ENCODE data around the gene ZBTB20.
A peak's percentile ranks its signal among the peaks of the same experiment; 100 is the strongest.

Gene ZBTB20

DNA sequence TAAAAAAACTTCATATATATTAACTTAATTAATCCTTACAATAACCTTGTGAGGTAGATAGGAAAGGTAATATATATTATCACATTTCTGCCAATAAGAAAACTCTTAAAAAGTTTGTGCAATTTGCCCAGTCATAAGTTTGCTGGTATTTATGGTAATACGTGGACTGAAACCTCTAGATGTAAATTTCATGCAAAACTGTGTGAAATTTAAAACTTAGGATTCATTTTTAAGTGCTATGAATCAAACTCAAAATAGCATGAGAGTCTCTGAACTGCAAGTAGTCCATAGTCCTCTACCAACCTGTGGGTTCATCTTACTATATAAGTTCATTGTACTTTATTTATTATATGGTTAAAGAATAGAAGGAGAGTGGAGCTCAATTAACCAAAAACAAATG, 56.4 kb downstream of the ZBTB20 start:
- no peak for DNase-seq (ENCODE audit: low read depth)
- no peak overlapping the region for H3K4me3 ChIP-seq (ENCODE audit: low read depth, low read length)
- TF ChIP-seq, protein P1, sequence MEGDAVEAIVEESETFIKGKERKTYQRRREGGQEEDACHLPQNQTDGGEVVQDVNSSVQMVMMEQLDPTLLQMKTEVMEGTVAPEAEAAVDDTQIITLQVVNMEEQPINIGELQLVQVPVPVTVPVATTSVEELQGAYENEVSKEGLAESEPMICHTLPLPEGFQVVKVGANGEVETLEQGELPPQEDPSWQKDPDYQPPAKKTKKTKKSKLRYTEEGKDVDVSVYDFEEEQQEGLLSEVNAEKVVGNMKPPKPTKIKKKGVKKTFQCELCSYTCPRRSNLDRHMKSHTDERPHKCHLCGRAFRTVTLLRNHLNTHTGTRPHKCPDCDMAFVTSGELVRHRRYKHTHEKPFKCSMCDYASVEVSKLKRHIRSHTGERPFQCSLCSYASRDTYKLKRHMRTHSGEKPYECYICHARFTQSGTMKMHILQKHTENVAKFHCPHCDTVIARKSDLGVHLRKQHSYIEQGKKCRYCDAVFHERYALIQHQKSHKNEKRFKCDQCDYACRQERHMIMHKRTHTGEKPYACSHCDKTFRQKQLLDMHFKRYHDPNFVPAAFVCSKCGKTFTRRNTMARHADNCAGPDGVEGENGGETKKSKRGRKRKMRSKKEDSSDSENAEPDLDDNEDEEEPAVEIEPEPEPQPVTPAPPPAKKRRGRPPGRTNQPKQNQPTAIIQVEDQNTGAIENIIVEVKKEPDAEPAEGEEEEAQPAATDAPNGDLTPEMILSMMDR (IDR thresholded peaks at IDR 0.05; ENCODE audit: low read depth, low read length, missing control alignments), result no peak

GRCh38 chr3:115089481-115089880, 57.6 kb downstream of the ZBTB20 start:
- TF ChIP-seq, protein P1 (IDR thresholded peaks at IDR 0.05; ENCODE audit: low read depth, low read length, missing control alignments), result no peak
- H3K4me3 ChIP-seq (ENCODE audit: low read depth, low read length), result no peak overlapping the region
- no peak for DNase-seq (ENCODE audit: low read depth)

DNA sequence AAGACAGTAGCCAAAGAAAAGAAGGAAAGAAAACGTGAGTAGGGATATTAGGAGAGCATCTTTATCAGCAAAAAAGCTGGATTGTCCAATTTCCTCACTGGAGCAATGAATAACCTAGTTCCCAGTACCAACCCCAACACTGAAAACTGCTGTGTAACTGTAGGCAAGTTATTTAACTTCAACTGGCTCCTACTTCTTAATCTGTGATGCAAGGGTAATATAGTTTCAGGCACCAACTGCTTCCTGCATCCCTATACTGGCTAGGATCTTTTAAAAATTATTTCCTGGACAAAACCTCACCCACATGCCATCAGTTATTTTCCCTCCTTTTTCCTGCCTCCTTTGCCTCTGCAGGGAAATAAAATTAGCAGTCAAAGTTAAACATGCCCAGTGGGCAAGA, 59.6 kb downstream of the ZBTB20 start:
- DNase-seq (ENCODE audit: low read depth), result no peak
- H3K4me3 ChIP-seq (ENCODE audit: low read depth, low read length), result no peak overlapping the region
- TF ChIP-seq, protein P1 (IDR thresholded peaks at IDR 0.05; ENCODE audit: low read depth, low read length, missing control alignments), result no peak

DNA sequence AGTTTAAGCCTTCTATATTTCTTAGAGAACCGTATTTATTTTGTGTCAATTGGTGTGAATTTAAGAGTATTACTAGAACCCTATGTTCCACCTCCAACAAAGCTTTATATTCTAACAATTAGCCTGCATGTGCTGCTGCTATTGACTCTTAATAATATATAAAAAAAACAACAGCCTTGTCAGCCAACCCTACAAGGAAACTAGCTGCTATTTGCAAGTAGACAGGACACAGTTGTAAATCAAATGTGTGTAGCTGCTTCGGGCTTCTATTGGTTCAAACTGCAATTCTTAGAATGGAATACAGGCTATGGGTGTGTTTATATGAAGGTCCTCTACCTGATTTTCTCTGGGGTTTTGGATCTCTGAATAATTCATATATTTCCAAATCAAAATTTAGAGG, 60.7 kb downstream of the ZBTB20 start:
- no peak for DNase-seq (ENCODE audit: low read depth)
- TF ChIP-seq, protein P1 (IDR thresholded peaks at IDR 0.05; ENCODE audit: low read depth, low read length, missing control alignments), result no peak

DNA sequence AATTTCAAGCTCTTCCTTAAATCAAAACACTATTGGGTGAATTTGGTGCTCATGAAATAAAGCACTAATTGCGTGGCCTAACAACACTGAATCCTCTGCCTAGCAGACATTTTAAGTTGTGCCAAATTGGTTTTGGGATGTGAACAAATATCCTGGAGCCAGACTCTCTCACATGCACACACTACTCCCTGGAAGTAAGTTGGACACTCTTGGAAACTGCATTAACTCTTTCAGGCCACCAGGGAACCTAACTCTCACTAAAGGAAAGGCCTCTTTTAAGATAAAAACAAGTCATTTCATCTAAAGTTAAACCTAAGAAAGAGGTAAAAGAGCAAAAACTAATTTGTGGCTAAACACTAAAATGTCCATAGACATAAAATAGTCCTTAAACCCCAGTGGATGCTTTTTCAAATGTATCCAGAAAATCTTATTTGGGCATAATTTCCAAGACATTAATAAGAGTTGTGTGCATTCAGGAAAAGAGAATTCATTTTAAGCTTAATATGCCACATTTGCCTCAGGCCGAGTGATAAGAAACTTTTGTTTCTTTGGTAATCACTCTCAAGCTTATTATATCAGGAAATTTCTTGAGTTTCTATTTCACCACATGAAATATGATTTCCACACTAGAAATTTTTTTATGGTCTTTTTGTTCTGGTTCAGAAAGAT, 61.8 kb downstream of the ZBTB20 start:
- H3K4me3 ChIP-seq (ENCODE audit: low read depth, low read length), result no peak overlapping the region
- TF ChIP-seq, protein P1 (IDR thresholded peaks at IDR 0.05; ENCODE audit: low read depth, low read length, missing control alignments), result peak; percentile 32
- no peak for DNase-seq (ENCODE audit: low read depth)

More for the DNA sequence above, 60.7 kb downstream of the ZBTB20 start:
- H3K4me3 ChIP-seq (ENCODE audit: low read depth, low read length), result no peak overlapping the region

- TF ChIP-seq, protein P1 (IDR thresholded peaks at IDR 0.05; ENCODE audit: low read depth, low read length, missing control alignments), result no peak
- no peak overlapping the region for H3K4me3 ChIP-seq (ENCODE audit: low read depth, low read length)
- no peak for DNase-seq (ENCODE audit: low read depth)
Measured at GRCh38 chr3:115084686-115085085, 62.4 kb downstream of the ZBTB20 start.

- no peak overlapping the region for H3K4me3 ChIP-seq (ENCODE audit: low read depth, low read length)
- no peak for DNase-seq (ENCODE audit: low read depth)
- TF ChIP-seq, protein P1 (IDR thresholded peaks at IDR 0.05; ENCODE audit: low read depth, low read length, missing control alignments), result no peak
Measured at GRCh38 chr3:115082260-115082659, 64.8 kb downstream of the ZBTB20 start.

All from GM12864 (cell line).